Mammary epithelial cell (primary cell): Measurements from ENCODE around the gene ARHGAP32.

Experiments used
- CTCF ChIP-seq, 2 donors: IDR thresholded peaks in 1 of 2; conservative IDR thresholded peaks in 1 of 2; 2 replicates each; pipeline ENCODE4 v1.5.1; 2011 to 2012; ENCODE audit warnings: inconsistent platforms in 2 of 2, low read length in 2 of 2, mild to moderate bottlenecking in 2 of 2, control low read depth in 1 of 2, low read depth in 1 of 2; ENCODE audit not compliant: insufficient read depth in 1 of 2; ENCODE audit errors: extremely low read depth in 1 of 2
- EZH2 ChIP-seq: IDR thresholded peaks from 2 replicates; pipeline ENCODE4 v1.6.1; 2012; ENCODE audit warnings: low read length, inconsistent platforms, borderline replicate concordance

GRCh38 chr11:129155745-129156144, 36.4 kb downstream of the ARHGAP32 start:
- TF ChIP-seq EZH2 (no peak), CTCF (conservative IDR thresholded peaks at IDR 0.05 in 1 of 2, IDR thresholded peaks at IDR 0.05 in 1 of 2; ENCODE audit: extremely low read depth in 1 of 2, insufficient read depth in 1 of 2, low read depth in 1 of 2, low read length in 2 of 2) (no peak)
